Heart right ventricle (tissue), 16 donors: ENCODE measurements around the gene U2AF2. TPM values are rescaled to one million over a fixed set of nuclear protein-coding genes. Genes with fewer than 3 reads are reported as not detected.

Source experiments
- ATAC-seq, 8 donors: fragments of 200-7000 bp; cut with Tn5 transposase; one replicate each; pipeline ENCODE4 v1.9.1; 2020; ENCODE audit warnings: mild to moderate bottlenecking in 8 of 8, moderate library complexity in 8 of 8, moderate number of reproducible peaks in 1 of 8
- DNase-seq, 2 donors: peaks; one replicate each; pipeline ENCODE4 v3.0.0-alpha.2; 2020
- H3K27ac ChIP-seq, 10 donors: fragments of 200-600 bp; sonication (generic) in 2 of 10; one replicate each; pipeline versions ENCODE4 v1.5.0 to v1.8.0; 2020 to 2022; ENCODE audit warnings: mild to moderate bottlenecking in 3 of 10
- H3K27me3 ChIP-seq, 7 donors: fragments of 200-600 bp; one replicate each; pipeline ENCODE4 v1.8.0; 2021 to 2022; ENCODE audit warnings: mild to moderate bottlenecking in 2 of 7
- H3K36me3 ChIP-seq, 9 donors: fragments of 200-600 bp; sonication (generic) in 1 of 9; one replicate each; pipeline versions ENCODE4 v1.5.0 to v1.8.0; 2020 to 2022; ENCODE audit warnings: mild to moderate bottlenecking in 2 of 9
- H3K4me1 ChIP-seq, 9 donors: fragments of 200-600 bp; sonication (generic) in 1 of 9; one replicate each; pipeline versions ENCODE4 v1.5.0 to v1.8.0; 2020 to 2022; ENCODE audit warnings: mild to moderate bottlenecking in 4 of 9
- H3K4me3 ChIP-seq, 10 donors: fragments of 200-600 bp; sonication (generic) in 2 of 10; one replicate each; pipeline versions ENCODE4 v1.5.0 to v1.8.0; 2020 to 2022; ENCODE audit warnings: mild to moderate bottlenecking in 7 of 10, moderate library complexity in 2 of 10
- H3K9me3 ChIP-seq, 11 donors: fragments of 200-600 bp in 10 of 11; sonication (generic) in 2 of 11; one replicate each; pipeline versions ENCODE4 v1.5.0 to v1.8.0; 2013 to 2022; ENCODE audit warnings: mild to moderate bottlenecking in 2 of 11, control low read depth in 1 of 11, moderate library complexity in 1 of 11
- CTCF ChIP-seq, 9 donors: fragments of 200-600 bp; sonication (generic) in 2 of 9; IDR thresholded peaks; one replicate each; pipeline versions ENCODE4 v1.5.0 to v1.8.0; 2021 to 2022; ENCODE audit warnings: antibody characterized with exemption in 9 of 9, mild to moderate bottlenecking in 5 of 9, moderate library complexity in 1 of 9
- WGBS, 2 donors: extraction: QIAGEN DNeasy Blood & Tissue Kit; methylation state at CpG; one replicate each; pipeline ENCODE4 v1.1.7; 2013; ENCODE audit warnings: inconsistent platforms in 1 of 2; 5-methylcytosine and 5-hydroxymethylcytosine counted together
- intact Hi-C, 10 donors: fragments of 100-400 bp; cut with DNase I; formaldehyde crosslinking; loops; one replicate each; pipeline versions ENCODE4 v1.11.1 to v1.14.2; 2022
- polyA plus RNA-seq, 2 donors: library from polyadenylated mRNA; stranded (reverse); fragments of 200-250 nt; gene quantifications; one replicate each; pipeline ENCODE4 v1.2.3, GENCODE V29; 2013
- total RNA-seq, 10 donors: library from RNA; stranded (reverse); fragmentation: NEBNext Ultra II Directional in 3 of 10; extraction: Animal tissue kit (Norgen Biotek cat#: 25700) in 3 of 10; gene quantifications; one replicate each; pipeline versions ENCODE4 v1.2.1 to v1.2.4, GENCODE V29; 2021 to 2023
- donor health status: Arrhythmogenic right ventricular cardiomyopathy.
- donor health status: ischemic (EF 13 %, LVEDD 7.1; RV severe dilation, severe dysfunction).
- donor health status: healthy with polysubstance abuse.
- donor health status: DM: no; HTN: yes; CAD: no.
- donor health status: DM: no; HTN: no; CAD: no.
- donor health status: ischemic (EF 25% LVEDD 6.9; RV normal size, moderate dysfunction).
- donor health status: ischemic (EF 25% LVEDD 5.7; RV mildly dilated, moderate dysfunction).
- donor health status: healthy.
- donor health status: DM: yes; HTN: yes; CAD: no.
- donor health status: Ischemic cardiomyopathy.
- donor health status: ischemic (EF 35%, LVEDD 5.7; RV mildly dilated, moderate dysfunction).
- donor health status: nonischemic (EF 11% LVEDD 7.7; RV severe dilation, severe dysfunction).
- donor health status: DM: yes; HTN: yes; CAD: no.
- donor health status: PGD.
- donor health status: ischemic (EF 29% LVEDD 5.4; RV normal size, mild dysfunction).
- donor health status: nonischemic (EF 23%, LVEDD 6.1; RV moderate dilation, normal function).

The U2AF2 gene
- total and polyA plus RNA-seq, 12 donors: 64.1 to 100 (median 74.4) TPM

- H3K4me3 ChIP-seq: no peak overlapping the region
- DNase-seq (peak in 1 of 2 donors; percentile 29), ATAC-seq (no peak)
- peaks cover 19 to 82% (median 63%) of the 10 kb centered on the region in 9 donors for H3K4me1 ChIP-seq
- peak overlapping the region in 1 of 10 donors; percentile 91 for H3K27ac ChIP-seq
- intact Hi-C loops: loop anchor here in 2 of 10 donors (10.0 kb wide), 2 partner anchors 124 to 494 kb away; partner anchors contain the start of gene TNNT1 (in 1 of the 2)
- H3K36me3 ChIP-seq: peaks cover 0 to 8% (median 0%) of the 10 kb centered on the region in 9 donors
- H3K27me3 ChIP-seq: no peaks in the 10 kb centered on the region
- no peaks in the 10 kb centered on the region for H3K9me3 ChIP-seq
- TF ChIP-seq CTCF (IDR thresholded peaks at IDR 0.05): peak in 8 of 9 donors; percentile 13 to 56 (median 40)
- WGBS, 2 donors: 86 to 88% methylated on average over 6 of the region's 6 CpGs
Observed at GRCh38 chr19:55638864-55639359, 15.9 kb upstream of the U2AF2 start.

- H3K27me3 ChIP-seq: no peaks in the 10 kb centered on the region
- H3K27ac ChIP-seq: peak overlapping the region; percentile 87 to 95 (median 90)
- H3K36me3 ChIP-seq: peaks cover 0 to 14% (median 4%) of the 10 kb centered on the region in 9 donors
- peak overlapping the region; percentile 74 to 95 (median 84) for H3K4me3 ChIP-seq
- H3K9me3 ChIP-seq: no peaks in the 10 kb centered on the region
- WGBS, 2 donors: 8 to 18% methylated on average over 38 of the region's 38 CpGs
- peak in 7 of 9 donors; percentile 20 to 64 (median 52) for TF ChIP-seq CTCF (IDR thresholded peaks at IDR 0.05)
- peak in 6 of 8 donors; percentile 16 to 30 (median 26) for ATAC-seq
- peaks cover 19 to 89% (median 69%) of the 10 kb centered on the region in 9 donors for H3K4me1 ChIP-seq
- intact Hi-C loops: no loop called here
- DNase-seq: peak; percentile 54 to 71
Observed at GRCh38 chr19:55640043-55640576, 14.7 kb upstream of the U2AF2 start.

DNA sequence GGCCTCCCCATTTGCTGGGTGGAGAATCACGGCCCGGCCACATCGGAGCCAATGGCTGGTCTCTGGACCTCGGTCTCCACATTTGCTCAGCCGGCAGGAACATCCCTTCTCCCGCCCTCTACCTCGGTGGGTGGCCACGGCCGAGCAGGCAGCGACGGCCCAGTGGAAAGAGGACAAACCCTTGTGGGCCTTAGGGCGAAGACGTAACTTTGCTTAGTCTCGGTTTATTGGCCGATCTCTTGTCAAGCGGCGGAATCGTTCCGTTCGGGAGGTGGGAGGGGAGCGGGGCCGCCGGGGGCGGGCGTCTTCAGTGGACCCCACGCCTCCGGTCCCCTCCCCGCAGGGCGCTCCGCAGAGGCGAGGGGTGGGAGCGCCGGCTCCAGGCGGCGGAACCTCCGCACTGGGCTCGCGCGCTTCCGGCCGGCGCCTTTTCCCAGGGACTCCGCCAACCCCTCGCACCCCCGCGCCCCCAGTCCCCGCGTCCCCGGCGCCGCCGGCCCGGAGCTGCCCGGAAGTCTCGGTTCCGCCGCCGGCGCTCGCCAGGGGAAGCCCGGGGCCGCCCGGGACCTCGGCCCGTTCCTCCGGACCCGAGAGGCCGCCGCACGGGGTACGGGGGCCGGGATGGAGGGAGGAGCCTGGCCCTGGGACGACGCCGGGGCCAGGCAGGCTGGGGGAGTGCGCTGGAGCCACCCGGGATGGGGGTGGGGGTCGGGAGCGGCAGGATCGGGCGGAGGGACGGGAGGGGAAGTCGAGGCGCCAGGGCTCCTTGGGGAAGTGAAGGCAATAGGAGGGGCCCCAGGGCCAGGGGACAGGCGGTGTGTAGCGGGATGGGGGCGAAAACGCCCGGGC is 14.0 kb upstream of the U2AF2 start, which contains the start of gene ZNF580:
Gene ZNF580, plus strand, starts transcription at position 426 of the 849 bp plus-strand sequence. CDS start 1,507 bp downstream, outside the sequence.
- intact Hi-C loops: no loop called here
- Histone ChIP-seq H3K4me3 (peak within 1 kb of the TSS; percentile 74 to 95 (median 84)), H3K9me3 (no peaks in the 10 kb centered on the region), H3K4me1 (peaks cover 18 to 87% (median 63%) of the 10 kb centered on the region in 9 donors), H3K27ac (peak within 1 kb of the TSS; percentile 87 to 95 (median 90)), H3K36me3 (peaks cover 0 to 21% (median 8%) of the 10 kb centered on the region in 9 donors), H3K27me3 (no peaks in the 10 kb centered on the region)
- 1% methylated on average over 60 to 89 of the region's 89 CpGs for WGBS, 2 donors
- TF ChIP-seq CTCF (IDR thresholded peaks at IDR 0.05): no peak
- ATAC-seq (peak; percentile 60 to 80 (median 73)), DNase-seq (peak; percentile 58 to 75)
